Stimulated activated naive CD4-positive, alpha-beta T cell (primary cell): ENCODE data around the gene ADCY9.

Experiments used
- DNase-seq, 6 experiments: peaks; one replicate each; lab custom pipeline; 2025; lab: John Stamatoyannopoulos, UW

Gene ADCY9

GRCh38 chr16:3912897-3913296, 203.3 kb downstream of the ADCY9 start:
- DNase-seq, result no peak
